Neural cell (in vitro differentiated cells): Measurements from ENCODE around the gene TGFBR3.

ENCODE experiments used
- EP300 ChIP-seq: fragments of 450-650 bp; conservative IDR thresholded peaks from 2 replicates; pipeline ENCODE4 v1.6.1; 2014; ENCODE audit warnings: antibody characterized with exemption, mild to moderate bottlenecking, moderate library complexity; ENCODE audit not compliant: poor library complexity, severe bottlenecking
- EZH2 ChIP-seq: fragments of 200-600, 300-800 bp; shearing (Covaris generic), sonication (generic); IDR thresholded peaks from 2 replicates; pipeline ENCODE4 v1.6.1; 2014; ENCODE audit warnings: antibody characterized with exemption, low read length, borderline replicate concordance, mild to moderate bottlenecking; ENCODE audit not compliant: insufficient read depth, poor library complexity, severe bottlenecking
- MXI1 ChIP-seq: fragments of 450-650 bp; conservative IDR thresholded peaks from 2 replicates; pipeline ENCODE4 v1.6.1; 2014; ENCODE audit warnings: antibody characterized with exemption, mild to moderate bottlenecking; ENCODE audit not compliant: poor library complexity, severe bottlenecking
- POLR2AphosphoS5 ChIP-seq: IDR thresholded peaks from 2 replicates; pipeline ENCODE4 v1.6.1; 2012
- RAD21 ChIP-seq: fragments of 450-650 bp; conservative IDR thresholded peaks from 2 replicates; pipeline ENCODE4 v1.6.1; 2014; ENCODE audit warnings: antibody characterized with exemption, mild to moderate bottlenecking, moderate library complexity
- REST ChIP-seq: IDR thresholded peaks from 2 replicates; pipeline ENCODE4 v1.6.1; 2012; ENCODE audit warnings: borderline replicate concordance
- SMC3 ChIP-seq: fragments of 450-650 bp; conservative IDR thresholded peaks from 2 replicates; pipeline ENCODE4 v1.6.1; 2014; ENCODE audit warnings: antibody characterized with exemption, mild to moderate bottlenecking, moderate library complexity; ENCODE audit not compliant: poor library complexity
- TAF1 ChIP-seq: IDR thresholded peaks from 2 replicates; pipeline ENCODE4 v1.6.1; 2012; ENCODE audit warnings: low read depth
- TF ChIP-seq, protein P1 (sequence below): fragments of 450-650 bp; IDR thresholded peaks from 2 replicates; pipeline ENCODE4 v1.5.1; 2014; ENCODE audit warnings: antibody characterized with exemption, mild to moderate bottlenecking, moderate library complexity; ENCODE audit not compliant: poor library complexity, severe bottlenecking

DNA sequence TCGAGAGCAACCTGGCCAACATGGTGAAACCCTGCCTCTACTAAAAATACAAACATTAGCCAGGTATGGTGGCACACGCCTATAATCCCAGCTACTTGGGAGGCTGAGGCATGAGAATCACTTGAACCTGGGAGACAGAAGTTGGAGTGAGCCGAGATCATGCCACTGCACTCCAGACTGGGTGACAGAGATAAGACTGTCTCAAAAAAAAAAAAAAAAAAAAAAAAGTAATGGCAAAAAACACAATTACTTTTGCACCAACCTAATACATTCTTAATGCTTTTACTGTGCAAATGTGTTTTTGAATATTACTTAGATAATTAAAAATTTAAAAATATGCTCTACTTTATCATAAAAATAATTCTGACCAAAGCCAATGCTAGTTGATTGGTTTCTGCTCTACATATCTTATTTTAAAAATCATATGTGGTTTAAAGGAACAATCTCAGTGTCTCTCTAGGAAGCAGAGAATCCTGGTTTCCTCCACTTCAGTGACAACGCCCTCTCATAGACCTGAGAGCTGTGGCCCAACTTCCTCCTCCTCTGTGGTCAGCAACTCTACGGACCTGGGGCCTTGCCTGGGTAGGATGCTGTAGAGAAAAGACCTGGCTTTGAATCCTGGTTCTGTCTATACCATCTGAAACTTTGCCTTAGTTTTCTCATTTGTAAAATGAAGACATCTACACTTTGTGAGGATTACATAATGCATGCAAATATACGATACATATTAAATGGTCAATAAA is 64.7 kb downstream of the TGFBR3 start:
- TF ChIP-seq, protein P1, sequence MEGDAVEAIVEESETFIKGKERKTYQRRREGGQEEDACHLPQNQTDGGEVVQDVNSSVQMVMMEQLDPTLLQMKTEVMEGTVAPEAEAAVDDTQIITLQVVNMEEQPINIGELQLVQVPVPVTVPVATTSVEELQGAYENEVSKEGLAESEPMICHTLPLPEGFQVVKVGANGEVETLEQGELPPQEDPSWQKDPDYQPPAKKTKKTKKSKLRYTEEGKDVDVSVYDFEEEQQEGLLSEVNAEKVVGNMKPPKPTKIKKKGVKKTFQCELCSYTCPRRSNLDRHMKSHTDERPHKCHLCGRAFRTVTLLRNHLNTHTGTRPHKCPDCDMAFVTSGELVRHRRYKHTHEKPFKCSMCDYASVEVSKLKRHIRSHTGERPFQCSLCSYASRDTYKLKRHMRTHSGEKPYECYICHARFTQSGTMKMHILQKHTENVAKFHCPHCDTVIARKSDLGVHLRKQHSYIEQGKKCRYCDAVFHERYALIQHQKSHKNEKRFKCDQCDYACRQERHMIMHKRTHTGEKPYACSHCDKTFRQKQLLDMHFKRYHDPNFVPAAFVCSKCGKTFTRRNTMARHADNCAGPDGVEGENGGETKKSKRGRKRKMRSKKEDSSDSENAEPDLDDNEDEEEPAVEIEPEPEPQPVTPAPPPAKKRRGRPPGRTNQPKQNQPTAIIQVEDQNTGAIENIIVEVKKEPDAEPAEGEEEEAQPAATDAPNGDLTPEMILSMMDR, result no peak
- TF ChIP-seq POLR2AphosphoS5, result no peak
- TF ChIP-seq EP300, result no peak
- no peak for TF ChIP-seq SMC3
- TF ChIP-seq EZH2, result no peak
- TF ChIP-seq RAD21, result no peak
- no peak for TF ChIP-seq TAF1
- no peak for TF ChIP-seq REST
- TF ChIP-seq MXI1, result no peak
